GM19324 (cell line): ENCODE data around the gene JAM3.
"Not testable (repeated sequence)": the region's sequence is repeated elsewhere in the genome, so short reads cannot be mapped to it uniquely, and the experiment has no call there.

Experiments used
- ATAC-seq: cut with Tn5 transposase; IDR thresholded peaks from one replicate; pipeline ENCODE4 v1.9.1; 2021; ENCODE audit warnings: mild to moderate bottlenecking, moderate library complexity; ENCODE audit not compliant: unreplicated experiment, low FRiP score

JAM3 gene

DNA sequence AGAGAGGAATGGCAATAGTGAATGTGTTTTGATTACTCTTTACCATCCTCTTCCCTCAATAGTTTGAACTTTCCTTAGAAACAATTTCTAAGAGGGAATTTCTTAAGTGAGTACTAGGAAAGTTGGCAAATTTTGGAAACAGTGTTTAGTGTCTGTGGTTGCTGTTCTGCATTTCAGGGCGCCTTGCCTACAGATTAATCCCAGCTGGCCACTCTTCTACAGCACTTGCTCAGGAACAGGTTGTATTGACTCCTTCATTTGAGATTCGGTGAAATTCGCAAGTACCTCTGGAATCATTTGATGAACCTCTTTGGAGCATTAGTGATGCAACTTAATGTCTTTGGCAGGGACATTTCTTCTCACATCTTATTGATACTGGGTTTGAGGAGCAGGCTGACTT is 28.3 kb downstream of the JAM3 start:
- ATAC-seq = no peak

DNA sequence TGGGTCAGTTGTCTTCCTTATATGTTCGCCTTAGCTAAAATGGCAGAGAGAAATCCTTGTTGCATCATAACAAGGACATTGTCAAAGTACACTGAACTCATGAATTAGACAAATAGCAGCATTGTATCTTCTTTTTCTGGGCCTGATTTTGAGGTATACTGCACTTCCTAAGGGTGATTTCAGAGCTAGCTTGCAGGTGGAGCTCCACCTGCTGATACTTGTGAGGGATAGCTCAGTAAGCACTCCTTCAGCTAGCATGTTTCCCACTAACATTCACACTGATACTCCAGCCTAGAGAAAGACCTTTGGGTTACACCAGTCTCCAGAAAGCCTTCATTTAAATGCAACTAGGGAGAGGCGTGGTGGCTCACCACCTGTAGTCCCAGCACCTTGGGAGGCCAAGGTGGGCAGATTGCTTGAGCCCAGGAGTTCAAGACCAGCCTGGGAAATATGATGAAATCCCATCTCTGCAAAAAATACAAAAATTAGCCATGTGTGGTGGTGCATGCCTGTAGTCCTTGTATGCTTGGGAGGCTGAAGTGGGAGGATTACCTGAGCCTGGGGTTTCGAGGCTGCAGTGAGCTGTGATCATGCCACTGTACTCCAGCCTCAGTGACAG is 29.8 kb downstream of the JAM3 start:
- no peak for ATAC-seq

DNA sequence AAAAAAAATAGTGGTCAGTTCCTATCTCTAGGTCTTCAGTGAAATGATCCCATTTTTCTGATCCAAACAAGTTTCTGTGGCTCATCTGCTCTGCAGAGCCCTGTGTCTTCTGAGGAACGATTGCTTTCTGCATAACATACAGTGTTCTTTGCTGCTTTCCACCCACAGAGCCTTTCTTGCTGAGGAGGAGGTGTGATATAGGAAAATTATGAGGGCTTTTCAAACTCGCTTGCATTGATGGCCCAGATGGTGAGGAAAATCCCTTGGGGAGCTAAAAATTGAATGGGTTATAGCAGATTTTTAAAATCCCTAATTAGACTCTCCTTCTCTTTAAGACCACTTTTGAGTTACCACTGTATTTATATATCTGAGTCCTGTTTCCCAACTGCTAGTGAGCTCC is 31.3 kb downstream of the JAM3 start:
- no peak for ATAC-seq

DNA sequence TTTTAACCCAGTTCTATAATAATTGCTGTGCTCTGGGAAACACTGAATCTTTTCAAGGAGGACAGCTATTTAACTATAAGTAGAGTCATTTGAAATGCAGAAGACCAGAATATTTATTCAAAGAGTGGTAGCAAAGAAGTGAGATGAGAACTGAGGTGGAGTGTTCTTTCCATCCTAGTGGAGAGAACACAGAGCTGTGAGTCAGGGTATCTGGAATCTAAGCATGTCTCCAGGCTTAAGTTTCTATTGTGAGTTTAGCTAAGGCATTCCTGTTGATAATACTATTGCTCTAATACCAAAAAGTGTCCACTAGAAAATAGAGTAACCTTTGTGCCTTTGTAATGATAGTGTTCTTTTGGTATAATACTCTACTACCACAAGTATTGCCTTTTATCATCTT is 32.4 kb downstream of the JAM3 start:
- no peak for ATAC-seq

DNA sequence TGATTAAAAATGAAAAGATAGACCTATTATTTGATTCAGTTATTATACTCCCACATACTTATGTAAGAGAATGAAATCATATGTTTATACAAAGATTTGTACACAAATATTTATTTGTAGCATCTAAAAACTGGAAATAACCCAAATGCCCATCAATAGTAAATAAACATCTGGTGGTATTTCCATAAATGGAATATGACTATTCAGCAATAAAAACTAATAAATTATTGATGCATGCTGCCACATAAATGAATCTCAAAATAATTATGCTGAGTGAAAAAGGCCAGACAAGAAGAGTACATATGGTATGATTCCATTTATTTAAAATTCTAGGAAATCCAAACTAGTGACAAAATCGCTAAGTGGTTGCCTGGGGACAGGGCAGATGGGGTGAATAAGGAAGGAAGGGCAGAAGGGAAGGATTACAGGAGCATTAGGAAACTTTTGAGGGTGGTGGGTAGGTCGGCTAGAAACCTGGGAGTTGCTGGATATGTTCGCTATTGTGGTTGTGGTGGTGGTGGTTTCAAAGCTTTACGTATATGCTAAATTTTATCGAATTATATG is 41.5 kb downstream of the JAM3 start:
- ATAC-seq = no peak

DNA sequence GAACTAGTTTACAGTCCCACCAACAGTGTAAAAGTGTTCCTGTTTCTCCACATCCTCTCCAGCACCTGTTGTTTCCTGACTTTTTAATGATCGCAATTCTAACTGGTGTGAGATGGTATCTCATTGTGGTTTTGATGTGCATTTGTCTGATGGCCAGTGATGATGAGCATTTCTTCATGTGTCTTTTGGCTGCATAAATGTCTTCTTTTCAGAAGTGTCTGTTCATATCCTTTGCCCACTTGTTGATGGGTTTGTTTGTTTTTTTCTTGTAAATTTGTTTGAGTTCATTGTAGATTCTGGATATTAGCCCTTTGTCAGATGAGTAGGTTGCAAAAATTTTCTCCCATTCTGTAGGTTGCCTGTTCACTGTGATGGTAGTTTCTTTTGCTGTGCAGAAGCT is 44.9 kb downstream of the JAM3 start:
- not testable (repeated sequence) for ATAC-seq

DNA sequence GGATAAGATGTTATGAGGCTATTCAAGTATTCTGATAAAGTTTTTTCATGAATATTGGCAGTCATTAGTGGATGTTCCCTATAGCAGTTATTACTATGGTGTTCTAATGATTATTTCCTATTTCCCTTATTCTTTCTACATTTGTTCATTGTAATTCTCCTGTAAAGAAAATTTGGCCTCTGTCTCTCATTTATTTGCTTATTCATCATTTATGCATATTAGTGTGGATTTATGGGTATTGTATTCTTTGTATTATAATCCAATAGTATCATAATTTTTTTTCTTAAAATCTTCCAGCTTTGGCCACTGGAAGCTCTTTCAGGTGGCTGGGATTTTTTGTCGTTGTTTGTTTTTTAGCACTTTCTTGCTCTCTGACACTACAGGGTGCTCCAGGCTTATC is 47.3 kb downstream of the JAM3 start:
- no peak for ATAC-seq

DNA sequence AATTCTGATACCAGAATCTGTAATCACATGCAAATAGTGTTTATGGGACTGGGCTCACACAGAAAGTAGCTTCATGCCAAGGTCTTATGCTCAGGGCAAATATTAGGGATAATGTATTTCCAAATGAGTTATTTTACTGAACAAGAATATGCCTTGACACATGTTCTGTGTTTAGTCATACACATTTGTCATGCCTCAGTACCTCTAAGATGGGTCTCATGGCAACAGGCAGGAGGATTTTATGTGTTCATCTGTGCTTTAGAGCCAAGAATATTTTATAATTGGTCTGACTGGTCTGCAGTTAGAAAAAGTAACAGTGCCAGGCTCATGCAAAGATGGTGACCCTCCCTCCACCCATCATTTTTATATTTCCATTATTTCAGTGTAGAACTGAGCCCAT is 49.1 kb downstream of the JAM3 start:
- no peak for ATAC-seq

DNA sequence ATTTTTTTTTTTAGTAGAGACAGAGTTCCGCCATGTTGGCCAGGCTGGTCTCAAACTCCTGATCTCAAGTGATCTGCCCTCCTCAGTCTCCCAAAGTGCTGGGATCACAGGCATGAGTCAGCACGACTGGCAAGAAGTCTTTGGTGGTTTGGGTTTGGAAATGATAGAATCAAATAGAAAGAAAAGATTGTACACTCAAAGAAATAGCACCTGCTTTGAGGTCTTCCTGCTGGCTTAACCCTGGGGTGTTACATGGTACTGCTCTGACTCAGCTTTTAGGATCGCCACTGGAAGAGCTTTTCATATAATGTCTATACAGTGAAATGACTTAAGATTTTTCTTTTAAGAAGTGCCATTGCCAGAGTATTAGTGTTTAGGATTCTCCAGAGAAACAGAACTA is 50.2 kb downstream of the JAM3 start:
- ATAC-seq = no peak

DNA sequence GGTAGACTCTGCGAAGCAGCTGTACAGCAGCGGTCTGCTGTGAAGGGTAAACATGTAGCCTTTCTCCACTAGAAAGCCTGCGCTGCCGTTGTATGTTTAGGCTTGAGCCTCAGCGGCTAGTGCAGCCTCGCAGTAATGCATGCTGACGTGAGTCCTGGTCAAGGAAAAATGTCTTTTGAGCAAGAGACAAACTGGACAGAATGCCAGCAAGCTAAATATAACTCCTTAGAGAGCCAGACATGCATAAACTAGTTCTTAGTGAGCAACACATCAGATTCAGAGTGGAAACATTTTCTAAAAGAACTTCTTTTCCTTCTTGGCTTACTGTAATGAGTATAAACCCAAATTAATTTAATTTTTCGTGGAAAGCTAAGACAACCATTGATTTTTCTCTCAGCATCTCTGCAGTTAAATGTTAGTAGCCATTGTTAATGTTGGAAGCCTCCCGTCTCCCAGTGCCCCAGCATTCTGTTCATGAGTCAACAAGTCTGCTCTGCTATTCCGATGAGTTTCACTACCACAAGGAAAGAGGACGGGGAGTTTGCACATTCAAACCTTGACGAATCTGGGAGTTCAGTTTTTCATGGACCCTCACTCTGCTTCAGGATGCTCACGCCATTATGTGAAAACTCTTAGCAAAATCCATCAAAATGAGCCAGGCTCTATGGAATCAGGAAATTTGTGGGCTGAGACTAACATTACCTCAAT is 51.4 kb downstream of the JAM3 start:
- no peak for ATAC-seq

DNA sequence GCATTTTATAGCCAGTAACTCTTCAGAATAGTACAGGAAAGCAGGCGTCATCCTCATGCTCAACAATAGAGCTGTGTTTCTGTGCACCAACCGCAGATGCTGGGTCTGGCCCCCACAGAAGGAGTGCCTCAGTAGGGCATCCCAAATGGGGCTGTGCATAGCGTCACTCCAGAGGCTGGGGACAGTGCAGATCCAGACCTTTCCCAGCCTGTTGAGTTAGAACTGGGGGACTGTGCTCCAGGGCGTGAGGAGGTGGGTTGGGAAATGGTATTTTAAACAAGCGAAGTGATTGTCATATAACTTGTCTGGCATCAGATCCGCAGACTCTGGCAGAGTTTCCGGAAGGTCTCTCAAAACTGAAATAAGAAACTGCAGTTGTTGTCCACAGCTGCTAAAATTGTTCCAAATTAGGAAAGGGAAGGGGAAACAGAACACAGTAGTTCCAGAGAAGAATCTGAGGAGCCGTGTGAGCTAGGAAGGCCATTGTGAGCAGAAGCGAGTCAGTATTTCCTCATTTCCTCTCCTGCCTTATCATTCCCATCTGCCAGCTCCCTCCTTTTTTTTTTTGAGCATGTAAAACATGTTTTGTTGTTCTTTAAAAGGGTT is 52.2 kb downstream of the JAM3 start:
- no peak for ATAC-seq

DNA sequence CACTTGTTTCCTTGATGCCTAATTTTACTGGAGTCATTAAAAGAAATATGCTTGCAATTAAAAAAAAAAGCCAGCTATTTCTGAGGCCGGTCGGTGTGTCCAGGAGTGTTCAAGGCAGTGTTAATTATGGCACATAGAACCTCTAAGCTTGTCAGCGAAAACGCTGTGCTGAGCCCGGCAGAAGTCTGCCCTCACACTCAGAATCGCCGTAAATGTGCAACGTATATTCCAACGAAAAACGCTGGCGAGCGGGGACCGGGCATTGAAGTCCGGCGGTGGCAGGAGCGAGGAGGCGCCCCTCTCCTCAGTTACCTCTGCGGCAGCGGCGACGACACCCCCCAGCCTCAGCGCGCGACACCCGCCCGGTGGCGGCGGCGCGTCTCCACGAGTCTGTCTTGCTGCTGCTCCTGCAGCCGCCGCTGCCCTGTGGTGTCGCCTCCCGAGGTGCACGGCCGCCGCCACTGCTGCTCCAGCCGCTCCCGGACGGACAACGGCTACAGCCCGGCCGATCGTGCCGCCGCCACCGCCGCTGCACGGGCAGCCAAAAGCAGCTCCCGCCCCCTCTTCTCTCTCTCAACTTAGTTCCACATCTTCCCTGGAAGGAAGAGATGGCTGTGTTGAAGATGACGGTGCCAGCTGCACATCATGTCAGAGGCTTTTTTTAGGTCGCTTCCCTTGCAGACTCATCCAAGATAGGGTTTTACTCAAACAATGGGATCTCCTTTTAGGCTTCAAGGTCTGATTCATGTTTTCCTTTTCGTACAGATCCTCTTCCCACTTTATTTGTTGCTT is 56.0 kb downstream of the JAM3 start:
- no peak for ATAC-seq

DNA sequence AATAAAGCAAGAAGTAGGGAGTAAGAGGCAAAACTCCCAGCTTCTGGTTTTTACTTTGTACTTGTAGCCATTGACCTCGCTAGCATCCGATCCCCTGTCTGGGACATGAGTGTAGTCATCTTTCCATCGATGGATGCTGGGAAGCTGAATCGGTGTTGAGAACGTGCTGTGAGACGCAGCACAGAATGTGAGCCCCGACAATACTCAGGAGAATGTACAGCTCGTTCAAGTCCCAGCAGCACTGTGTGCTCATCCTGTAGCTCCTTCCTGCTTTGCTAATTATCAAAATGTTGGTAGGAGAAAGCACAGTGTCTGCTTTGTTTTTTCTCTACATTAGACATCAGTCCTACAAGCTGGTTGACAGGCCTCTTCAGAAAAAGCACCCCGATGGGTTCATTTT is 56.6 kb downstream of the JAM3 start:
- ATAC-seq = no peak

DNA sequence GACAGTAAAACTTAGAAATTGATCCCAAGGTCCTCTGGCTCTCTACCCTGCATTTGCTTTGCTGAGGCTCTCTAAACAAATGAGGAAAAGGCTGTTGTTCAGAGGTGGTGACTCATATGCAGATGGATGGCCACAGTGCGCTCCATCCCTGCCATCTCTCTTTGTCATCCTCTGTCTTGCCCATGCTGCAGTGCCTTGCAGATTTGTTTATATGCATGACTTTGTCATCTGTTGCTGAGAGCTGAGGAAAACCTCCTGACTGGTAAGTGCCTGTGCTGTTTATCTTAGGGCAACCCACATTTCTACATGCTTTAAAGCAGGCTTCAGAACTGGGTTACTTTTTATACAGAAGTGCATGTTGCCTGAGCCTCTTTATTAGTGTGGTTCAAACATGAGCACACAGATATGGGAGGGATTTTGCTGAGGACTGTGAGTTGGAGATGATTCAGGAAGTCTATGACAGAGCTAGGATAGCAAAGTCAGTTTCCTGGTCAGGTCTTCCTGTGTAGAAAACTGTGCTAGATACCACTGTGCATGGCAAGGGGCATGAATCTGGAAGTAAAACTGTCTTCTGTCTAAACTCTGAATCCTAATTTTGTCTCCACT is 57.4 kb downstream of the JAM3 start:
- ATAC-seq = no peak

DNA sequence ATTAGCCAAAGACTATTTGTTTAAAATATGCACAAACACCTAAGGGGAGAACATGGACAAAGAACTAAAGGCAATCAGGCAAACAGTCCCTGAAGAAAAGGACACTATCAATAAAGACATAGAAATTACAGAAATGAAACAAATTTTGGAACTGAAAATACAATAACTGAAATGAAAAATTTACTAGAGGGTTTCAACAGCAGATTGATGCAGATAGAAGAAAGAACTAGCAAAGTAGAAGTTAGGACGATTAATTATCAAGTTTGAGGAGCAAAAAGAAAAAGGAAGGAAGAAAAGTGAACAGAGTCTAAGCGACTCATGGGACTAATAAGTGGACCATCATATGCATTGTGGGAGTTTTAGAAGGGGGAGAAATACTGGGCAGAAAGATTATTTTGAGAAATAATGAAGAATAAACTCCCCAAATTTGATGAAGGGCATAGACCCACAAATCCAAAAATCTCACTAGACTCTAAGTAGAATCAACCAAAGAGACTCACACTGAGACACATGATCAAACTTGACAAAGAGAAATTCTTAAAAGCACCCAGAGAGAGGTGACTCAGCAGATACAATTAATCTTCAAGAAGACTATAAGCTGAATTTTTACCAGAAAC is 62.9 kb downstream of the JAM3 start:
- ATAC-seq = no peak

DNA sequence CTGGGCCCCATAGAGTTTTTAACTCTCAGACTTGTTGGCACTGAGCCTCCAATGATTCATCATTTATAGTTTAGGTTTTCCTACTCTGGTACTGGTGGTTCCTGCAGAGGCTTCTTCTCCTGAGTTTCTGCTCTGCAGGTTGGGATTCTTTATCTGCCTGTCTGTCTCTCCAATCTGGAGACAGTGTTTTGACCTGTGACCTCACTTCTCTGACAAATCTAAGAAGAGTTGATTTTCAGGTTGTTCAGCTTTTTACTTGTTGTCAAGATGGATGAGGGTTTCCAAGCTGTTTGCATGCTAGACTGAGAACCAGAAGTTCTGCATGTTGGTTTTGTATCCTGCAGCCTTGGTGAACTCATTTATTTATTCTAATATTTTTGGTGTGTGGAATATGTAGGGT is 63.9 kb downstream of the JAM3 start:
- no peak for ATAC-seq

DNA sequence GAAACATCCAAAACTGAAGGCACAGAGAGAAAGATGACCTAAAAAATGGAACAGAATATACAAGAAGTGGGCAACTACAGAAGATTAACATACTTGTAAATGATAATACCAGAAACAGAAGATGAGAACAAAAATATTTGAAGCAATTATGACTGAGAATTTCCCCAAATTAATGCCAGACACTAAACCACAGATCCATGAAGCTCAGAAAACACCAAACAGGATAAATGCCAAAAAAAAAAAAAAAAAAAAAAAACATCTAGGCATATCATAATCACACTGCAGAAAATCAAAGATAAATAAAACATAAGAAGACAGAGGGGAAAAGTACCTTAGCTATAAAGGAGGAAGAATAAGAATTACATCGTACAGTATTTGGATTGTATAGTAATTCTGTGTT is 65.3 kb downstream of the JAM3 start:
- ATAC-seq = no peak

DNA sequence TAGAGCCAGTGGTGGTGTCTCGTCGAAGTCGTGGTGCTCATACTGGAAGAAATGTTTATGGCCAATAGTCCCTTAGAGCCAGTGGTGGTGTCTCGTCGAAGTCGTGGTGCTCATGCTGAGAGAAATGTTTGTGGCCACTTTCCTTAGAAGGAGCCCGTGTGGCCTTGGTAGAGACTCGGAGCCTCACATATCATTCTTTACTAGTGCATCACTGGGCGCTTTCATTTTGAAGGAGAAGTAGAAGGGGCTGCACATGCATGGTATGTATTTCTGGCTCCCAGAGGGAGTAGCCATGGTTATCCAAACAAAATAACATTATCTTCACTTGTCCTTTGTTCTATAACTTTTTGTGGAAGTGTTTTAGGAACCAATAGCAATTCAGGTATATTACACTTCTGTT is 69.5 kb downstream of the JAM3 start:
- ATAC-seq = no peak

DNA sequence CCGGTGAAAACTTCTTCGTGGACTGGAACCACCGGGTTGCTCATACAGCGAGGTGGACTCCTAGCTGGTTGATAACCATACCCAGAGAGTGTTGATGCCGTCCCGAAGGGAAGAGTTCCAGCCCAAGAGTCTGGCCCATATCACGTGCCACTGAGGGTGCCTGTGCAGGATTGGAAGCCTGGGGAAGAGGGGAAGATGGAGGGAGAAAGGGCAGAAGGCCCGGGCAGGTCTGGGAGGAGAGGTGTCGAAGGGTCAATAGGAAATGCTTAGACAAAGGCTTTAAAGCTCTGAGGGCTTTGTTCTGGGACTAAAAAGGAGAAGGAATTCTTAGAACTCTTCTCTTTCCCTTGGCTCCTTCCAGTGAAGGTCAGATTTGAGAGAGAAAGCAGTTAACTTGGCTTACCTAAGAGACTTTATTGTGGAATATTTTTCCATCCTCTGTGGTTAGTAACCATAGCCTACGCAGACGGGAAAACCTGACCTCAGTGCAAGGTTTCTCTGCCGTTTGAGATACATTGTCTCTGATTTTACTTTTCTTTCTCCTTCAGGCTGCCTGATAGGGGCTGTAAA is 70.5 kb downstream of the JAM3 start:
- ATAC-seq = no peak

DNA sequence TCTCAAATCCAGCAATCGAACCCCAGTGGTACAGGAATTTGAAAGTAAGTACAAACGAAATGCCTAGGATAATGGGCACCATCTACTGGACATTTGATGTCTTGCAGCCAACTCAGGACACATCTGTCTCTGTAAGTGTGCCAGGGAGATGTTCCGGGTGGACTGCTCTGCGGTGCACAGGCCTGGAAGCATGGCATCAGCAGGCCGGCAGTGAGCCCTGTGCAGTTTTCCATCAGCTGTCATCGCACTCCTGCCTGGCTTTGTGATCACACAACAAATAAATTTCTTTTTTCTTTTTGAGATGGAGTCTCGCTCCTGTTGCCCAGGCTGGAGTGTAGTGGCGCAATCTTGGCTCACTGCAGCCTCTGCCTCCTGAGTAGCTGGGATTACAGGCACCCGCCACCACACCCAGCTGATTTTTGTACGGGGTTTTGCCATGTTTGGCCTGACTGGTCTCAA is 71.0 kb downstream of the JAM3 start:
- no peak for ATAC-seq
